SK-N-SH treated with all-trans-retinoic acid at 6 μM for 48 hours (cell line): ENCODE results near the gene PALMD.
A peak's percentile ranks its signal among the peaks of the same experiment; 100 is the strongest.

Experiments used
- ATAC-seq: fragments of 200-7000 bp; cut with Tn5 transposase; 3 replicates; pipeline ENCODE4 v1.9.1; 2020; ENCODE audit warnings: mild to moderate bottlenecking, moderate library complexity
- ARNTL ChIP-seq: fragments of 450-650 bp; formaldehyde crosslinking; IDR thresholded peaks from 2 replicates; pipeline ENCODE4 v1.5.0; 2020; ENCODE audit warnings: low read depth, mild to moderate bottlenecking, moderate library complexity, borderline replicate concordance
- CSDC2 ChIP-seq: fragments of 250-450 bp; sonication (Bioruptor Pico); IDR thresholded peaks from 2 replicates; pipeline ENCODE4 v1.5.0; 2020; ENCODE audit warnings: mild to moderate bottlenecking, moderate library complexity
- ESRRG ChIP-seq: fragments of 250-450 bp; sonication (Bioruptor Pico); IDR thresholded peaks from 2 replicates; pipeline ENCODE4 v1.6.1; 2021; ENCODE audit warnings: mild to moderate bottlenecking
- GLIS3 ChIP-seq: fragments of 250-450 bp; sonication (Bioruptor Pico); IDR thresholded peaks from 2 replicates; pipeline ENCODE4 v1.5.0; 2020; ENCODE audit warnings: mild to moderate bottlenecking, moderate library complexity
- ISL1 ChIP-seq: fragments of 250-450 bp; sonication (Bioruptor Pico); IDR thresholded peaks from 2 replicates; pipeline ENCODE4 v2.1.2; 2022; ENCODE audit warnings: mild to moderate bottlenecking, moderate library complexity
- OSR1 ChIP-seq: fragments of 250-450 bp; sonication (Bioruptor Pico); IDR thresholded peaks from 2 replicates; pipeline ENCODE4 v1.8.0; 2022; ENCODE audit warnings: moderate library complexity, mild to moderate bottlenecking, inconsistent platforms
- PPARA ChIP-seq: fragments of 250-450 bp; sonication (Bioruptor Pico); IDR thresholded peaks from 2 replicates; pipeline ENCODE4 v1.5.0; 2020; ENCODE audit warnings: mild to moderate bottlenecking, borderline replicate concordance
- RARB ChIP-seq: fragments of 250-450 bp; sonication (Bioruptor Pico); IDR thresholded peaks from 2 replicates; pipeline ENCODE4 v1.8.0; 2021; ENCODE audit warnings: mild to moderate bottlenecking, moderate library complexity
- SNAI2 ChIP-seq: fragments of 250-450 bp; sonication (Bioruptor Pico); IDR thresholded peaks from 2 replicates; pipeline ENCODE4 v1.5.0; 2020; ENCODE audit warnings: mild to moderate bottlenecking, moderate library complexity
- TCF4 ChIP-seq: fragments of 250-450 bp; sonication (Bioruptor Pico); IDR thresholded peaks from 2 replicates; pipeline ENCODE4 v1.8.0; 2021; ENCODE audit warnings: mild to moderate bottlenecking, moderate library complexity, borderline replicate concordance
- TOX ChIP-seq: fragments of 250-450 bp; sonication (Bioruptor Pico); IDR thresholded peaks from 2 replicates; pipeline ENCODE4 v1.8.0; 2021; ENCODE audit warnings: mild to moderate bottlenecking, moderate library complexity, borderline replicate concordance
- ZC3H10 ChIP-seq: fragments of 250-450 bp; sonication (Bioruptor Pico); IDR thresholded peaks from 2 replicates; pipeline ENCODE4 v1.5.1; 2021; ENCODE audit warnings: mild to moderate bottlenecking, moderate library complexity
- ZFP3 ChIP-seq: fragments of 250-450 bp; sonication (Bioruptor Pico); IDR thresholded peaks from 2 replicates; pipeline ENCODE4 v1.5.0; 2020; ENCODE audit warnings: mild to moderate bottlenecking, moderate library complexity
- ZFP30 ChIP-seq: fragments of 450-650 bp; formaldehyde crosslinking; IDR thresholded peaks from 2 replicates; pipeline ENCODE4 v1.5.0; 2022; ENCODE audit warnings: mild to moderate bottlenecking, moderate library complexity
- ZNF565 ChIP-seq: fragments of 450-650 bp; formaldehyde crosslinking; conservative IDR thresholded peaks from 2 replicates; pipeline ENCODE4 v1.5.0; 2020; ENCODE audit warnings: low read depth, mild to moderate bottlenecking, moderate library complexity
- ZNF70 ChIP-seq: fragments of 450-650 bp; formaldehyde crosslinking; IDR thresholded peaks from 2 replicates; pipeline ENCODE4 v1.5.0; 2020; ENCODE audit warnings: mild to moderate bottlenecking, moderate library complexity
- ZNF8 ChIP-seq: fragments of 450-650 bp; formaldehyde crosslinking; IDR thresholded peaks from 2 replicates; pipeline ENCODE4 v1.5.0; 2020; ENCODE audit warnings: mild to moderate bottlenecking, moderate library complexity
- TF ChIP-seq, protein P1 (sequence below): fragments of 250-450 bp; sonication (Bioruptor Pico); IDR thresholded peaks from 2 replicates; pipeline ENCODE4 v1.8.0; 2020; ENCODE audit warnings: mild to moderate bottlenecking, moderate library complexity, borderline replicate concordance
- TF ChIP-seq, protein P2 (sequence below): fragments of 250-450 bp; sonication (Bioruptor Pico); IDR thresholded peaks from 2 replicates; pipeline ENCODE4 v1.5.1; 2020; ENCODE audit warnings: low read depth, mild to moderate bottlenecking, moderate library complexity
- TF ChIP-seq, protein P3 (sequence below): fragments of 250-450 bp; sonication (Bioruptor Pico); IDR thresholded peaks from 2 replicates; pipeline ENCODE4 v1.5.0; 2020; ENCODE audit warnings: mild to moderate bottlenecking, moderate library complexity
- TF ChIP-seq, protein P4 (sequence below): fragments of 250-450 bp; sonication (Bioruptor Pico); IDR thresholded peaks from 2 replicates; pipeline ENCODE4 v1.5.1; 2021; ENCODE audit warnings: mild to moderate bottlenecking, moderate library complexity
- TF ChIP-seq, protein P5 (sequence below): fragments of 250-450 bp; sonication (Bioruptor Pico); IDR thresholded peaks from 2 replicates; pipeline ENCODE4 v1.8.0; 2021; ENCODE audit warnings: low read depth, mild to moderate bottlenecking, moderate library complexity, borderline replicate concordance

The PALMD gene

DNA sequence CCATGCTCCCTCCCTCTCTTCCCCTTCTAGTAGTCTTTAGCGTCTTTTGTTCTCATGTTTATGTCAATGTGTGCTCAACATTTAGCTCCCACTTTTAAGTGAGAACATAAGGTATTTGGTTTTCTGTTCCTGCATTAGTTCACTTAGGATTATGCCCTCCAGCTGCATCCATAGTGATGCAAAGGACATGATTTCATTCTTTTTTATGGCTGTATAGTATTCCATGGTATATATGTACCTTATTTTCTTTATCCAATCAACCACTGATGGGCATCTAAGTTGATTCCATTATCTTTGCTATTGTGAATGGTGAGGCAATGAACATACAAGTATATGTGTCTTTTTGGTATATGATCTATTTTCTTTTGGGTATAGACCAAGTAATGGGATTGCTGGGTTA, 38.3 kb upstream of the PALMD start:
- no peak for ATAC-seq

DNA sequence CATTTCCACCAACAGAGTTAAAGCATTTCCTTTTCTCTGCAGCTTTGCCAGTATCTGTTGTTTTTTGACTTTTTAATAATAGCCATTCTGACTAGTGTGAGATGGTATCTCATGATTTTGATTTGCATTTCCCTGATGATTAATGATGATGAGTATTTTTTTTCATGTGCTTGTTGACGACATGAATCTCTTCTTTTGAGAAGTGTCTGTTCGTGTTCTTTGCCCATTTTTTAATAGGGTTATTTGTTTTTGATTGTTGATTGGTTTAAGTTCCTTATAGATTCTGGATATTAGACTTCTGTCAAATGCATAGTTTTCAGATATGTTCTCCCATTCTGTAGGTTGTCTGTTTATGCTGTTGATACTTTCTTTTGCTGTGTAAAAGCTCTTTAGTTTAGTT, 37.9 kb upstream of the PALMD start:
- ATAC-seq: no peak
- TF ChIP-seq ESRRG: no peak
- TF ChIP-seq, protein P1, sequence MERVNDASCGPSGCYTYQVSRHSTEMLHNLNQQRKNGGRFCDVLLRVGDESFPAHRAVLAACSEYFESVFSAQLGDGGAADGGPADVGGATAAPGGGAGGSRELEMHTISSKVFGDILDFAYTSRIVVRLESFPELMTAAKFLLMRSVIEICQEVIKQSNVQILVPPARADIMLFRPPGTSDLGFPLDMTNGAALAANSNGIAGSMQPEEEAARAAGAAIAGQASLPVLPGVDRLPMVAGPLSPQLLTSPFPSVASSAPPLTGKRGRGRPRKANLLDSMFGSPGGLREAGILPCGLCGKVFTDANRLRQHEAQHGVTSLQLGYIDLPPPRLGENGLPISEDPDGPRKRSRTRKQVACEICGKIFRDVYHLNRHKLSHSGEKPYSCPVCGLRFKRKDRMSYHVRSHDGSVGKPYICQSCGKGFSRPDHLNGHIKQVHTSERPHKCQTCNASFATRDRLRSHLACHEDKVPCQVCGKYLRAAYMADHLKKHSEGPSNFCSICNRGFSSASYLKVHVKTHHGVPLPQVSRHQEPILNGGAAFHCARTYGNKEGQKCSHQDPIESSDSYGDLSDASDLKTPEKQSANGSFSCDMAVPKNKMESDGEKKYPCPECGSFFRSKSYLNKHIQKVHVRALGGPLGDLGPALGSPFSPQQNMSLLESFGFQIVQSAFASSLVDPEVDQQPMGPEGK (CRISPR knock-in tag): no peak
- TF ChIP-seq ZNF8: no peak
- no peak for TF ChIP-seq PPARA (CRISPR knock-in tag)

More for the DNA sequence above, 38.3 kb upstream of the PALMD start:
- TF ChIP-seq ZFP3 (no peak), ZNF565 (CRISPR knock-in tag) (no peak), CSDC2 (CRISPR knock-in tag) (no peak), ZNF8 (no peak), GLIS3 (no peak), ESRRG (no peak), ZC3H10 (CRISPR knock-in tag) (no peak), ZNF70 (CRISPR knock-in tag) (no peak), OSR1 (no peak), ARNTL (CRISPR knock-in tag) (no peak), RARB (CRISPR knock-in tag) (no peak), SNAI2 (no peak), TOX (CRISPR knock-in tag) (no peak), ZFP30 (CRISPR knock-in tag) (no peak), PPARA (CRISPR knock-in tag) (no peak)
- TF ChIP-seq, protein P1 (CRISPR knock-in tag): no peak
- TF ChIP-seq, protein P2, sequence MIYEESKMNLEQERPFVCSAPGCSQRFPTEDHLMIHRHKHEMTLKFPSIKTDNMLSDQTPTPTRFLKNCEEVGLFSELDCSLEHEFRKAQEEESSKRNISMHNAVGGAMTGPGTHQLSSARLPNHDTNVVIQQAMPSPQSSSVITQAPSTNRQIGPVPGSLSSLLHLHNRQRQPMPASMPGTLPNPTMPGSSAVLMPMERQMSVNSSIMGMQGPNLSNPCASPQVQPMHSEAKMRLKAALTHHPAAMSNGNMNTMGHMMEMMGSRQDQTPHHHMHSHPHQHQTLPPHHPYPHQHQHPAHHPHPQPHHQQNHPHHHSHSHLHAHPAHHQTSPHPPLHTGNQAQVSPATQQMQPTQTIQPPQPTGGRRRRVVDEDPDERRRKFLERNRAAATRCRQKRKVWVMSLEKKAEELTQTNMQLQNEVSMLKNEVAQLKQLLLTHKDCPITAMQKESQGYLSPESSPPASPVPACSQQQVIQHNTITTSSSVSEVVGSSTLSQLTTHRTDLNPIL (CRISPR knock-in tag): no peak
- TF ChIP-seq, protein P3, sequence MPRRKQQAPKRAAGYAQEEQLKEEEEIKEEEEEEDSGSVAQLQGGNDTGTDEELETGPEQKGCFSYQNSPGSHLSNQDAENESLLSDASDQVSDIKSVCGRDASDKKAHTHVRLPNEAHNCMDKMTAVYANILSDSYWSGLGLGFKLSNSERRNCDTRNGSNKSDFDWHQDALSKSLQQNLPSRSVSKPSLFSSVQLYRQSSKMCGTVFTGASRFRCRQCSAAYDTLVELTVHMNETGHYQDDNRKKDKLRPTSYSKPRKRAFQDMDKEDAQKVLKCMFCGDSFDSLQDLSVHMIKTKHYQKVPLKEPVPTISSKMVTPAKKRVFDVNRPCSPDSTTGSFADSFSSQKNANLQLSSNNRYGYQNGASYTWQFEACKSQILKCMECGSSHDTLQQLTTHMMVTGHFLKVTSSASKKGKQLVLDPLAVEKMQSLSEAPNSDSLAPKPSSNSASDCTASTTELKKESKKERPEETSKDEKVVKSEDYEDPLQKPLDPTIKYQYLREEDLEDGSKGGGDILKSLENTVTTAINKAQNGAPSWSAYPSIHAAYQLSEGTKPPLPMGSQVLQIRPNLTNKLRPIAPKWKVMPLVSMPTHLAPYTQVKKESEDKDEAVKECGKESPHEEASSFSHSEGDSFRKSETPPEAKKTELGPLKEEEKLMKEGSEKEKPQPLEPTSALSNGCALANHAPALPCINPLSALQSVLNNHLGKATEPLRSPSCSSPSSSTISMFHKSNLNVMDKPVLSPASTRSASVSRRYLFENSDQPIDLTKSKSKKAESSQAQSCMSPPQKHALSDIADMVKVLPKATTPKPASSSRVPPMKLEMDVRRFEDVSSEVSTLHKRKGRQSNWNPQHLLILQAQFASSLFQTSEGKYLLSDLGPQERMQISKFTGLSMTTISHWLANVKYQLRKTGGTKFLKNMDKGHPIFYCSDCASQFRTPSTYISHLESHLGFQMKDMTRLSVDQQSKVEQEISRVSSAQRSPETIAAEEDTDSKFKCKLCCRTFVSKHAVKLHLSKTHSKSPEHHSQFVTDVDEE (CRISPR knock-in tag): no peak
- TF ChIP-seq, protein P4, sequence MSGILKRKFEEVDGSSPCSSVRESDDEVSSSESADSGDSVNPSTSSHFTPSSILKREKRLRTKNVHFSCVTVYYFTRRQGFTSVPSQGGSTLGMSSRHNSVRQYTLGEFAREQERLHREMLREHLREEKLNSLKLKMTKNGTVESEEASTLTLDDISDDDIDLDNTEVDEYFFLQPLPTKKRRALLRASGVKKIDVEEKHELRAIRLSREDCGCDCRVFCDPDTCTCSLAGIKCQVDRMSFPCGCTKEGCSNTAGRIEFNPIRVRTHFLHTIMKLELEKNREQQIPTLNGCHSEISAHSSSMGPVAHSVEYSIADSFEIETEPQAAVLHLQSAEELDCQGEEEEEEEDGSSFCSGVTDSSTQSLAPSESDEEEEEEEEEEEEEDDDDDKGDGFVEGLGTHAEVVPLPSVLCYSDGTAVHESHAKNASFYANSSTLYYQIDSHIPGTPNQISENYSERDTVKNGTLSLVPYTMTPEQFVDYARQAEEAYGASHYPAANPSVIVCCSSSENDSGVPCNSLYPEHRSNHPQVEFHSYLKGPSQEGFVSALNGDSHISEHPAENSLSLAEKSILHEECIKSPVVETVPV (CRISPR knock-in tag): no peak
- TF ChIP-seq, protein P5, sequence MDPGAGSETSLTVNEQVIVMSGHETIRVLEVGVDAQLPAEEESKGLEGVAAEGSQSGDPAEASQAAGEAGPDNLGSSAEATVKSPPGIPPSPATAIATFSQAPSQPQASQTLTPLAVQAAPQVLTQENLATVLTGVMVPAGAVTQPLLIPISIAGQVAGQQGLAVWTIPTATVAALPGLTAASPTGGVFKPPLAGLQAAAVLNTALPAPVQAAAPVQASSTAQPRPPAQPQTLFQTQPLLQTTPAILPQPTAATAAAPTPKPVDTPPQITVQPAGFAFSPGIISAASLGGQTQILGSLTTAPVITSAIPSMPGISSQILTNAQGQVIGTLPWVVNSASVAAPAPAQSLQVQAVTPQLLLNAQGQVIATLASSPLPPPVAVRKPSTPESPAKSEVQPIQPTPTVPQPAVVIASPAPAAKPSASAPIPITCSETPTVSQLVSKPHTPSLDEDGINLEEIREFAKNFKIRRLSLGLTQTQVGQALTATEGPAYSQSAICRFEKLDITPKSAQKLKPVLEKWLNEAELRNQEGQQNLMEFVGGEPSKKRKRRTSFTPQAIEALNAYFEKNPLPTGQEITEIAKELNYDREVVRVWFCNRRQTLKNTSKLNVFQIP: no peak

DNA sequence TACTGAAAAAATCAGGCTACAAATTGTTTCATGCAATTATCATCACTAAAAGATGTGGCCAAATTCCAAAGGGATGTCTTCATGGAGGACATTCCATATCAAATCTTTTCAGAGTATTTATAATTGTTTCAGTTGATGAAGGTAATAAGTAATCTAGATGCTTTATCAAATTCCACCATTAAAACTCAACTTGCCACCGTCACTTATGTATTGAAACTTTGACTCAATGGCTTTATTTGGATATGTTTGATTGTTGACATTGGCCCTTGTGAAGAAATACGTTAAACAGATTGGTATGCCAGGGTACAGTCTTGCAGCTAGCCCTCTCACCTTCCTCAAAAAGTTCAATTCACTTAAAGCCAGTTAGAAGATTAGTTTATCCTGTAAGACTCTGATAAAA, 32.2 kb upstream of the PALMD start:
- TF ChIP-seq GLIS3 (0 out of 2 replicates have a peak, but pooled peaks have one; percentile 14), ISL1 (peak; percentile 86), TCF4 (CRISPR knock-in tag) (no peak), ARNTL (CRISPR knock-in tag) (no peak), SNAI2 (no peak), OSR1 (no peak), ZFP3 (no peak), ZNF565 (CRISPR knock-in tag) (no peak), ESRRG (no peak)
- TF ChIP-seq, protein P4 (CRISPR knock-in tag): 0 out of 2 replicates have a peak, but pooled peaks have one; percentile 29
- TF ChIP-seq, protein P2 (CRISPR knock-in tag): peak; percentile 62; the same call in 1 of the 2 replicates
- TF ChIP-seq, protein P5: no peak
- TF ChIP-seq, all 23 proteins: peak for 4
- ATAC-seq: no peak
